ENCODE results near the gene TTC38.

Gene TTC38

GRCh38 chr22:46239261-46240048 is 28.4 kb upstream of the TTC38 start:
- TF ChIP-seq POLR2A (IDR thresholded peaks at IDR 0.05; ENCODE audit: low read depth, low read length) = no peak
- no peak for FAIRE-seq
- no peak for DNase-seq (ENCODE audit: insufficient read length, low spot score)

GRCh38 chr22:46240073-46240472 is 27.7 kb upstream of the TTC38 start:
- no peak for TF ChIP-seq POLR2A (IDR thresholded peaks at IDR 0.05; ENCODE audit: low read depth, low read length)
- FAIRE-seq = no peak
- DNase-seq (ENCODE audit: insufficient read length, low spot score) = no peak

DNA sequence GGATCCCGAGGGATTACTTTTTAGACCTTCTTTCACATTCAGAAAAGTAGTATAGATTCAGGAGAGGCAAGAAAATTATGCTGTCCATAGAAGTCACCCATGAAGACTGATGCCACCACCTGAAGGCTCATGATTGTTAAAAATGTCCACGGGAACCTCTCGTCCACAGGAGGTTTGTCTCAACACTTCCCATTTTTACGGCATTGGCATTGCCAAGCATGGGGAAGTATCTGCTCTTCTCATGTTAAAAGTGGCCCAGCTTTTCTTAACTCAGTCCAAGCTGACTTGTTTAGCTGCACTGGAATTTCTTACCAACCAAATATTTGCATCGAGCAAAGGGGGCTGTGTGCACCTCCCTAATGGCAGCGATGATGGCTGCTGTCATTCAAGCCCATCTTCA is 27.3 kb upstream of the TTC38 start:
- TF ChIP-seq POLR2A (IDR thresholded peaks at IDR 0.05; ENCODE audit: low read depth, low read length) = no peak
- DNase-seq (ENCODE audit: insufficient read length, low spot score) (no peak), FAIRE-seq (no peak)

DNA sequence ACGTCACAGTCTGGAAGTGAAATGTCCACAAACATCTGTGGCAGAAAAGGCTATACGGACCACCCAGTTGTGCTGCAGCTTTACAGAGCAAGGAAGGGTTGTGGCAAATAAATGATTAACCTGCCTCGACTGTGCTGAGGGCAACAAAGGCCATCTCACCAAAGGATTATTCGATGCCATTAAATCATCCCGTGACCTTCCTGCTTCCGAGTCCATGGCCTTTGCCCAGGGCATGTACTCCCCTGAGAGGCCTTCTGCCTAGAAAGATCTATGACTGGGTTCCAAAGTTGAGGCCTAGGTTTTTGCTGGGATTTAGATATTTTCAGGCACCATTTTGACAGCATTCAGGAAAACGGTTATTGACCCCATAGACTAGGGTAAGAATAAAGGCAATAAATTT is 26.9 kb upstream of the TTC38 start:
- DNase-seq (ENCODE audit: insufficient read length, low spot score) = no peak
- TF ChIP-seq POLR2A (IDR thresholded peaks at IDR 0.05; ENCODE audit: low read depth, low read length) = no peak
- no peak for FAIRE-seq

DNA sequence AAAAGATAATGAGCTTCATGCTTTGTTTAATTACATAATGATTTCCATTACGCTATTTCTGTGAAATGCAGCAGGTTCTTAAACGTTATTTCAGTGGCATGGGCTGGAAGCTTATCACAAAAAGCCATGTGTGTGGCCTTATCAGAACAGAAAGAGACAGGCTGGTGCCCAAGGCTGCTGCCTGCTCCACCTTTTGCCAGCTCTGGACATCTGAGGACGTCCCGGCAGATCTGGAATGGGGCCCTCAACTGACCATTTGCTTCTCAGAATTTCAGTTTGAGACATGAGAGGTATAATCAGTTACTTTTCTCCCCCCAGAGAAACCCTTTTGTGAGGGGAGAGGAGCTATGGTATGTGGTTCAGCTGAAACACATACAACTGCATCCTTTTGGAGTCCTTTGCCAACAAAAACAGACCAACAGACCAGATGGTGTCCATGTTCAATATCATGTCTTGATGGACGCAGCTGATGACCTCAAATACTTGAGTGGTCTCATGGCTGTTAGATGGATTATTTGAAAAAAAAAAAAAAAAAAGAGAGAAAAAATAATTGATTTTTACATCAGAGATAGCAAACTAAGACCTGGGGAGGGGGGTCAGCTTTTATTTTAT is 26.3 kb upstream of the TTC38 start:
- no peak for TF ChIP-seq POLR2A (IDR thresholded peaks at IDR 0.05; ENCODE audit: low read depth, low read length)
- FAIRE-seq (no peak), DNase-seq (ENCODE audit: insufficient read length, low spot score) (no peak)

DNA sequence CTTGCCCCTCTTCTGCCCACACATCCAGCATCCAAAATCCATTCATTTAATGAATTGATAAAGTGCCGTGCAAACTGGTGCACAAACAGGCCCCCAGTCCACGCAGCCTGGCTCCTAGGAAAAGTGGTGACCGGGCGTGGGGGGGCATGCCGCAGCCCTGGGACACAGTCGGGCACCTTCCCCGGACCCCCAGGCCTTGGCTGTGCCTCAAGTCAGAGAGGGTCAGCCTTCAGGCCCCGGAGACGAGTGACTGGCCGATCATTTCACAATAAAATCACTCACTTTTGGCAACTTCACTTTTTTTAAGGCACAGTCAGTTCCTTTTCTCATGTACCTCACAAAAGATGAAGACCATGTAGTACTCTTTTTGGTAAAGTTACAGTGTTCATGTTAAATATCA is 25.7 kb upstream of the TTC38 start:
- FAIRE-seq = no peak

GRCh38 chr22:46244771-46245170 is 23.0 kb upstream of the TTC38 start:
- FAIRE-seq (no peak), DNase-seq (ENCODE audit: insufficient read length, low spot score) (no peak)
- TF ChIP-seq POLR2A (IDR thresholded peaks at IDR 0.05; ENCODE audit: low read depth, low read length) = no peak

More for the DNA sequence above, 25.7 kb upstream of the TTC38 start:
- no peak for TF ChIP-seq POLR2A (IDR thresholded peaks at IDR 0.05; ENCODE audit: low read depth, low read length)
- DNase-seq (ENCODE audit: insufficient read length, low spot score) = no peak

GRCh38 chr22:46245511-46245910 is 22.3 kb upstream of the TTC38 start:
- no peak for TF ChIP-seq POLR2A (IDR thresholded peaks at IDR 0.05; ENCODE audit: low read depth, low read length)
- FAIRE-seq (no peak), DNase-seq (ENCODE audit: insufficient read length, low spot score) (no peak)

DNA sequence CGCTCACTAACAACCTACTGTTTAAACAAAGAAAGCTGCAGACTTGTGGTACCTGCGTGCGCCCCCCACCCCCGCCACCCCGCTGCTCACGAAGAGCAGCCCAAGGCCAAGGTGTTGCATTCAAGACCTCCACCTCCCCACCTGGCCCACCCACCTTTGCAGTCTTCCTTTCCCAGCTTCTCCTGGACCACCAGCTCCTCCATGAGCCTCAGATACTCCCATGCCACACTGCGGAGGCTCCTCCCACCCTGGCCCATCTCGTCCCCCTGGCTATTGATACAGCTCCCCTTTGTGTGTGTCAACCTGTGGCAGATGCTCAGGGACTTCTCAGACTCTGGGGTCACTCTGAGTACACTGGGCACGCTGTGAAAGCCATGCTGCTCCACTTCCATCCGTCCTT is 21.6 kb upstream of the TTC38 start:
- FAIRE-seq (no peak), DNase-seq (ENCODE audit: insufficient read length, low spot score) (no peak)
- no peak for TF ChIP-seq POLR2A (IDR thresholded peaks at IDR 0.05; ENCODE audit: low read depth, low read length)

DNA sequence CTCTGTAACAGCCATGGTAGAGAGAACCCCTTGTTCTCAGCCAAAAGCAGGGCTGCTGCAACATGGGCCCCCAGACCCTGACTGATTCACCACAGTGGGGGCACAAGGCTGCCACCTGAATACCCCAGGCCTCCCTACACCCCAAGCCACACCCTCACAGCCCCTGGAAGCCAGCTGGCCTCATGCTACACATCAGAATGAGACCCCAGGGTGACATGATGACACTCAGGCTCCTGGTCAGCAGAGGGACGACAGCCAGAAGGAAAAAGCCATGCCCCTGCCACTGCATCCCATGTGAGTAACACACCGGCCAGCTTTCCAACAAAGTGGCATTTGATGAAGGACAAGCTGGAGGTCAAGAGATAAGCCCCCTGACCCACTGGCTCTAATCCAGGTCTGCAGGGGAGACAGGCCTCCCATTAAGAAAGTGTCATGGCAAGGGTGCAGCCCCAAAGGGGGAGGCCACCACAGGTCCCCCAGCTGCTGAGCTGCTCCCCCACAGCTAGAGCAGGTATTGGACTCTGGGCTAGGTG is 20.3 kb upstream of the TTC38 start:
- FAIRE-seq = no peak
- no peak for DNase-seq (ENCODE audit: insufficient read length, low spot score)
- no peak for TF ChIP-seq POLR2A (IDR thresholded peaks at IDR 0.05; ENCODE audit: low read depth, low read length)

DNA sequence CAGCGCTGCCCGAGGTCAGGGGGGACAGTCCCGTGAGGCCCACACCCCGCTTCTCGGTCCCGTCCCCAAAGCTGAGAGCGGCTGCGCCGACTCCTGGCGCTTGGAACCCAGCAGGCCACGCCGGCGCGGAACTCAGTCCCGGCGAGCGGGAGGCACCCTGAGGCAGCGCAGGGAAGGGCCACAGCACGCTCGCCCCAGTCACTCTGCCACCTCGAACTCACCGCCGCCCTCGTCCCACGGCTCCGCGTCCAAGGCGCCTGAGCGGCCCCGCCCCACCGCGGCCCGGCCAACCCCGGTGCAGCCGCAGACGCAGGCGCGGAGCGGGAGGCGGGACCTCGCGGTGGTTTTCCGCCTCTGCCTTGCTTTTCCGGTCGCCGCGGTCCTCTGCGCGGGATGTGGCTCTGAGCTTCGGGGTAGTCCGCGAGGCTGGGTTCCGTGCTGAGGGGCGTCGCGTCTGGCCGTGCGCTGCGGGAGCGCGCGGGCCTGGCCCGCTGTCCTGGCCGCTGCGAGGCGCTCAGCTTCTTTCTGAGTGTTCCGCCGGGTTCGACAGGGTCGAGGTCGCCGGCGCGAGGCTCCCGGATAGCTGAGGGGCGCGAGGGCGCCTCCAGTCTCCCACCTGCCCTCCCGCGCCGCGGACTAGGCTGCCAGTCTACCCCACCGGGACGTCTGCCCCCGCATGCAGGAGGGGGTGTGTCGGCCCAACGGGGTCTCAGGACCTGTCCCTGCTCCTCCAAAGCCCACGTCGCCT is 17.6 kb upstream of the TTC38 start, which contains the start of gene CDPF1:
Gene CDPF1 (minus strand): TSS at position 259 of the 748 bp plus-strand sequence. CDS start 2,009 bp downstream, outside the sequence.
- peak; percentile 90 for TF ChIP-seq POLR2A (IDR thresholded peaks at IDR 0.05; ENCODE audit: low read depth, low read length)
- peak; percentile 33 for FAIRE-seq
- peak; percentile 83 for DNase-seq (ENCODE audit: insufficient read length, low spot score)

DNA sequence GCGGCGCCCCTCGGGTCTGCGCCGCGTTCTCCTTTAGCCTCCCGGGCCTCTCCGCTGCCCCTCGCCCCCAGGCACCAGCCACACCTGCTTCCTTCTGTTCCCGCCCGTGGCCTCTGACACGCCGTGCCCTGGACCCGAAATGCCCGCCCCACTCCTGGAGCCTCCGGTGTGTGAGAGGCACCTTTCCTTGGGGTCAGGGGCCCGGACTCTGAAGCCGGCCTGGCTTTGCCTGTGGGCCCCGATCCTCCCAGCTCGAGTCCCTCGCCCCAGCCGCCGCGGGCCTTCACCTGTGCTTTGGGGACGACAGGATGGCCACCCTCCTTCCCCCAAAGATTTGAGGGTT is 17.1 kb upstream of the TTC38 start:
- TF ChIP-seq POLR2A (IDR thresholded peaks at IDR 0.05; ENCODE audit: low read depth, low read length) = no peak
- no peak for DNase-seq (ENCODE audit: insufficient read length, low spot score)
- no peak for FAIRE-seq

GRCh38 chr22:46251266-46251665 is 16.5 kb upstream of the TTC38 start:
- TF ChIP-seq POLR2A (IDR thresholded peaks at IDR 0.05; ENCODE audit: low read depth, low read length) = no peak
- DNase-seq (ENCODE audit: insufficient read length, low spot score) = no peak
- FAIRE-seq = no peak

DNA sequence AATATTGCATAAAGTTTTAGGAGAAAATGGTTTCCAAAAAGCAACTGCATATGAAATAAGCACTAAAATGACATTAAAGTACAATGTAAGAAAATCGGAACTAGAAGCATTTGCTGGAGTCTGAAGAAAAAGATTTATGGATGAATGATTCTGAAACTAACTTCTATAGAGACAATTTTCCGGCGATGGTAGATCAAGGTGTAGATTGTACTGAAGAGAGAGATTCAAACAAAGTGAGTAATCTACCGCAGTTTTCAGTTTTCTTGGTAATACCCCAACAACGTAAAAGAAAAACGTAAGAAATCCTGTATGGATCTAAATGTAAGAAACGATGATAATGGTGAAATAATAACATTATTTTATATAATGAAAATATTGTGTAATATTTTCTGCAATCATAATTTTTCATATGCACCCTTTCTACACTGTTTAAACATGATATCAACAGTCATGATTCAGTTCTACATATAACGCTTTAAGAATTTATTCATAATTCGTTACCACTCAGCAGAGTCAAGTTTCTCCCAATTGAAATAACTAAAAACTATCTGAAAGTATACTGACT is 15.9 kb upstream of the TTC38 start:
- DNase-seq (ENCODE audit: insufficient read length, low spot score) = no peak
- TF ChIP-seq POLR2A (IDR thresholded peaks at IDR 0.05; ENCODE audit: low read depth, low read length) = no peak
- FAIRE-seq = no peak

All from H54 (cell line).